ENCODE measurements around the gene LTBP1. TPM values are rescaled to one million over a fixed set of nuclear protein-coding genes. Genes with fewer than 3 reads are reported as not detected.

LTBP1 gene
- total RNA-seq, 5 donors from 2014 or later (not counting 1 experiment from before 2014, with no cell fraction given): 0.16 to 0.76 (median 0.43) TPM

DNA sequence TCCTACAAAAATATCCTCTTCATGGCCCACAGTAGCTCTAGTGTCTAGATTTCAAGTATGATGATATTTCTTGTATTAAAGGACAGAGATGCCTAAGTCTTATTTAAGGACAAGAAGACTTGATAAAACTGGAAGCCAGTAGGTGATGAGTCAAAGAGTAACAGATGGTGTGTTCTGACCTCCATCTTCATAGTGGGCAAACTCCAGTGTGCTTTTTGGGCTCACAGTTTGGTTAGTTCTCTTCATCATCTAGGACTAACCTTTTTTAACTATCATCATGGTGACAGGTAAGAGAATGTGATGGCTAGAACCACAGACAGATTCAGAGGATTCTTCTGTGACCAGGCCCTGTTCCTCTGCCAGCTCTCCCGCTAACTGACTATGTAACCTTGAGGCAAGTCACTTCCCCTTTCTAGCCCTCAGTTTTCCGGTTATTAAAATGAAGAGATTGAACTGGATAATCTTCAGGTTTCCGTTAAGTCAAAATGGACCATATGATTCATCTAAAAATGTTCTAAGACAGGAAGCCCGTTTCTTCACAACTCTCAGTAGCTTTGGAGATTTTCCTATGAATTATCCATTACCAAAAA lies 389.4 kb downstream of the LTBP1 start:
- ChIA-PET CTCF (no interaction called here), POLR2A (no interaction called here)
- Mint-ChIP-seq H3K4me3 (no peak overlapping the region), H3K27ac (no peak overlapping the region), H3K4me1 (no peaks in the 10 kb centered on the region), H3K27me3 (peaks cover 0 to 10% of the 10 kb centered on the region in 2 donors), H3K36me3 (no peaks in the 10 kb centered on the region), H3K9me3 (no peaks in the 10 kb centered on the region)
- Histone ChIP-seq H3K9me3 (no peaks in the 10 kb centered on the region), H3K4me3 (ENCODE audit: control insufficient read depth in 1 of 2, extremely low read depth in 1 of 2, low read length in 1 of 2) (no peak overlapping the region), H3K36me3 (ENCODE audit: control insufficient read depth in 2 of 2, extremely low read depth in 1 of 2, insufficient read depth in 1 of 2, low read length in 1 of 2) (no peaks in the 10 kb centered on the region), H3K27me3 (replicated peaks in 1 of 2; ENCODE audit: control insufficient read depth in 2 of 2, extremely low read depth in 1 of 2, insufficient read depth in 2 of 2, low read length in 1 of 2) (no peaks in the 10 kb centered on the region), H3K4me1 (ENCODE audit: control insufficient read depth in 1 of 2, extremely low read depth in 1 of 2, insufficient read depth in 2 of 2, low read length in 2 of 2) (no peaks in the 10 kb centered on the region), H3K27ac (ENCODE audit: low read length) (no peak overlapping the region)
- no CpG with 5 or more reads among the region's 4 CpGs for WGBS (ENCODE audit: insufficient coverage)
- DNase-seq (no peak), ATAC-seq (replicated peaks in 1 of 4) (no peak)

DNA sequence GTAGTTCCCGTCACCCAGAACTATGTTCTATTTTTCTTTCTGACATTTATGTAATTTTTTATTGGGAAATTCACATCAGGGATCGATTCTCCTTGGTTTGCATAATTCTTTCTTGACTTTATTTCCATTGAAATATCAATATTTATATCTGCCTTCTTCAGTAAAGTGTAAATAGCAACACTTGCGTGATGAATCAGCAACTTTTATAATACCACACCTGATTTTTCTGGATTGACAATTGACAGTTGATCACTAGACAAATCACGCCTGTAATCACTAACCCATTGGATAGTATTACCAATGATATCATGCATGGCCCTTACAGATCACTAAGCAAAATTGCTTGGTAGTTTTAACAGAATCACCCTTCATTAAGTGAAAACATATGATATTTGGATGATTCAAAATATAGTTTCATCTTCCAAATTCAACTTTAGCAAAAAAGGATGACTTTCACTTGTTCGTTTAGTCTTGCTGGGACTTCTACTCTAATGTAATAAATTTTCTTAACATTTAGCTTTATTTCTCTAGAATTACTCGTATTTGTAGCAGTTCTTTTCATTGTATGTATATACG lies 390.7 kb downstream of the LTBP1 start:
- H3K9me3 ChIP-seq: no peaks in the 10 kb centered on the region
- no peaks in the 10 kb centered on the region for H3K36me3 Mint-ChIP-seq
- no peaks in the 10 kb centered on the region for H3K4me1 Mint-ChIP-seq
- no peak for DNase-seq
- no peaks in the 10 kb centered on the region for H3K27me3 ChIP-seq (replicated peaks in 1 of 2; ENCODE audit: control insufficient read depth in 2 of 2, extremely low read depth in 1 of 2, insufficient read depth in 2 of 2, low read length in 1 of 2)
- POLR2A ChIA-PET: no interaction called here
- no peak overlapping the region for H3K4me3 Mint-ChIP-seq
- H3K4me1 ChIP-seq (ENCODE audit: control insufficient read depth in 1 of 2, extremely low read depth in 1 of 2, insufficient read depth in 2 of 2, low read length in 2 of 2): no peaks in the 10 kb centered on the region
- no peak overlapping the region for H3K27ac ChIP-seq (ENCODE audit: low read length)
- CTCF ChIA-PET: no interaction called here
- H3K36me3 ChIP-seq (ENCODE audit: control insufficient read depth in 2 of 2, extremely low read depth in 1 of 2, insufficient read depth in 1 of 2, low read length in 1 of 2): no peaks in the 10 kb centered on the region
- H3K9me3 Mint-ChIP-seq: no peaks in the 10 kb centered on the region
- peaks cover 0 to 10% of the 10 kb centered on the region in 2 donors for H3K27me3 Mint-ChIP-seq
- 67% methylated on average over 1 of the region's 7 CpGs for WGBS (ENCODE audit: insufficient coverage)
- no peak overlapping the region for H3K4me3 ChIP-seq (ENCODE audit: control insufficient read depth in 1 of 2, extremely low read depth in 1 of 2, low read length in 1 of 2)
- no peak overlapping the region for H3K27ac Mint-ChIP-seq
- ATAC-seq (replicated peaks in 1 of 4): no peak

DNA sequence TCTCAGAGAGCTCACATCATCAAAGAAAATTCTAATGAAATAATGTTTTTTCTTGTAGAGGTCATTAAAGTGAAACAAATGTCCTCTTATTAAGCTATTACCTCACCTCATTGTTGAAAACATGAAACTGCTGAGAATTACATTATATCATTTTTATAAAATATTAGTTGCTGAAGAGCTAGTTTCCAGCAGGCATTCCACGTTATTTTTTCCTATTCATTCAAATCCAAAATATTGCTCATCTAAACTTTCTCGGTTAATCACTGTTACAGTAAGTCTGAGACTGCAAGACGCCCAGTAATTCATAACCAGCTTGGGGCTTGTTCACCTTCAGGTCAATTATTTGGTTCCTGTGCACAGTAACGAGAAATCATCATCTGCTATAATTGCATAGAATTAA lies 391.2 kb downstream of the LTBP1 start:
- no peaks in the 10 kb centered on the region for H3K36me3 Mint-ChIP-seq
- ChIA-PET CTCF (no interaction called here), POLR2A (no interaction called here)
- H3K36me3 ChIP-seq (ENCODE audit: control insufficient read depth in 2 of 2, extremely low read depth in 1 of 2, insufficient read depth in 1 of 2, low read length in 1 of 2): no peaks in the 10 kb centered on the region
- no peak overlapping the region for H3K27ac Mint-ChIP-seq
- peaks cover 0 to 4% (median 0%) of the 10 kb centered on the region in 3 donors for H3K4me1 Mint-ChIP-seq
- DNase-seq (no peak), ATAC-seq (replicated peaks in 1 of 4) (no peak)
- no peak overlapping the region for H3K27ac ChIP-seq (ENCODE audit: low read length)
- no peak overlapping the region for H3K4me3 Mint-ChIP-seq
- no peaks in the 10 kb centered on the region for H3K27me3 ChIP-seq (replicated peaks in 1 of 2; ENCODE audit: control insufficient read depth in 2 of 2, extremely low read depth in 1 of 2, insufficient read depth in 2 of 2, low read length in 1 of 2)
- no peaks in the 10 kb centered on the region for H3K9me3 Mint-ChIP-seq
- no peaks in the 10 kb centered on the region for H3K9me3 ChIP-seq
- no peaks in the 10 kb centered on the region for H3K4me1 ChIP-seq (ENCODE audit: control insufficient read depth in 1 of 2, extremely low read depth in 1 of 2, insufficient read depth in 2 of 2, low read length in 2 of 2)
- H3K4me3 ChIP-seq (ENCODE audit: control insufficient read depth in 1 of 2, extremely low read depth in 1 of 2, low read length in 1 of 2): no peak overlapping the region
- WGBS (ENCODE audit: insufficient coverage): 100% methylated on average over 2 of the region's 4 CpGs
- peaks cover 0 to 7% of the 10 kb centered on the region in 2 donors for H3K27me3 Mint-ChIP-seq

DNA sequence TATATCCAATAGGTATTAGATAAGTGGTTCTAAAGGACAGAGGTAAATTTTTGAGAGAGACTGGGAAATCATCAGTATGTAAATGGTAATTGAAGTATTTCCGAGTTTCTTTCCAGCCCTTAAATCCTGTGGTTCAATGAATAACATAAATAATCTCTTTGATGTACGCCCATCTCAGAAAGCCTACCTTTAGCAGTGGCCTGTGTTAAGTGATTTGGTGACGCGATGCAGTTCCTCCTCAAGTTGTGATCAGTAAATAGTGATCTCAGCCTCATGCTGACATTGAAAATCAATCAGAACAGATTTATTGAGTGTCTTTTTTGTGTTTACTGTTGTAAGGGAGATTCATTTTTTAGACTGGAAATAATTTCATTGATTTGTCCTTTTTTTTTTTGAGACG lies 392.5 kb downstream of the LTBP1 start:
- Mint-ChIP-seq H3K4me3 (no peak overlapping the region), H3K27ac (no peak overlapping the region), H3K36me3 (no peaks in the 10 kb centered on the region), H3K4me1 (peaks cover 2 to 9% (median 4%) of the 10 kb centered on the region in 3 donors), H3K27me3 (peaks cover 0 to 2% of the 10 kb centered on the region in 2 donors), H3K9me3 (no peaks in the 10 kb centered on the region)
- Histone ChIP-seq H3K27me3 (replicated peaks in 1 of 2; ENCODE audit: control insufficient read depth in 2 of 2, extremely low read depth in 1 of 2, insufficient read depth in 2 of 2, low read length in 1 of 2) (no peaks in the 10 kb centered on the region), H3K4me1 (ENCODE audit: control insufficient read depth in 1 of 2, extremely low read depth in 1 of 2, insufficient read depth in 2 of 2, low read length in 2 of 2) (peaks cover under 1 to 9% of the 10 kb centered on the region in 2 experiments), H3K27ac (ENCODE audit: low read length) (no peak overlapping the region), H3K9me3 (no peaks in the 10 kb centered on the region), H3K36me3 (ENCODE audit: control insufficient read depth in 2 of 2, extremely low read depth in 1 of 2, insufficient read depth in 1 of 2, low read length in 1 of 2) (no peaks in the 10 kb centered on the region), H3K4me3 (ENCODE audit: control insufficient read depth in 1 of 2, extremely low read depth in 1 of 2, low read length in 1 of 2) (no peak overlapping the region)
- ATAC-seq (replicated peaks in 1 of 4) (no peak), DNase-seq (no peak)
- POLR2A ChIA-PET: no interaction called here
- WGBS (ENCODE audit: insufficient coverage): 100% methylated on average over 2 of the region's 5 CpGs
- CTCF ChIA-PET: no interaction called here

DNA sequence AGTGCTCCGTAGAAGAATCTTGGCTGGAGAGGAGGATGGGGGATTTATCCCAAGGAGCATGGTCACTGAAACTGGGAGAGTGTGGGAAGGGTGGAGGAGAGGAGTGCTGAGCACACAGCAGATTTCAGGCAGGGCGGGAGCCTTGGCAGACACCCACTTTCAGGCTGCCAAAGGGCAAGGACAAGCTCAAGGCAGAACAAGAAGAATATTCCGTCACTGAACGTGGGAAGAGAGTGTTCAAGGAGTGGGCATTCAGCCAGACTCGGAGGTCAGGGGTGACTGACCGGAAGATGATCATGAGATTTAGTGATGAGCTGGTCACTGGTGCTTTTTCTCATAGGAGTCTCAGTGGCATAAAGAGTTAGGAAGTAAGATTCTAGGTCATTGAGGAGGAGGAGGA lies 393.5 kb downstream of the LTBP1 start:
- no peak overlapping the region for H3K27ac ChIP-seq (ENCODE audit: low read length)

DNA sequence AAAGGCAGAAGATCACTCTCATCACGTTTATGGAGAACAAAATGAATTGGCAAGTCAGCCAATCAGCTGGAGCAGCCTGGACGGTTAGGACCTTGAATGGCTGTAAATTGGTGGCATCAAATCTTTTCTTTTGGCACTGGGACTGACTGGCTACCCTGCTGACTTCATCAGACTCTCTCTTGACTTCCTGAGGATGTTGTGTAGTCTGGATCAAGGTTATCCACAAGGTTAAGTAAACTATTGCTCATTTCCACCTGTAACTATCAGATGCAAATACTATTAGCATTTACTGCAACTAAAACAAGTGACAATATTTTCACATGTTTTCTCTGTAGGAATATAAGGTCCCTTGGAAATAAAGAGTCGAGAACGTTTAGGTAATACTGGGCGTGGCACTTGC lies 395.4 kb downstream of the LTBP1 start:
- Mint-ChIP-seq H3K4me3 (no peak overlapping the region), H3K4me1 (peaks cover 11 to 14% (median 12%) of the 10 kb centered on the region in 3 donors), H3K9me3 (no peaks in the 10 kb centered on the region), H3K27ac (no peak overlapping the region), H3K27me3 (peaks cover 0 to 1% of the 10 kb centered on the region in 2 donors), H3K36me3 (no peaks in the 10 kb centered on the region)
- Histone ChIP-seq H3K9me3 (no peaks in the 10 kb centered on the region), H3K27ac (ENCODE audit: low read length) (no peak overlapping the region), H3K27me3 (replicated peaks in 1 of 2; ENCODE audit: control insufficient read depth in 2 of 2, extremely low read depth in 1 of 2, insufficient read depth in 2 of 2, low read length in 1 of 2) (no peaks in the 10 kb centered on the region), H3K4me1 (ENCODE audit: control insufficient read depth in 1 of 2, extremely low read depth in 1 of 2, insufficient read depth in 2 of 2, low read length in 2 of 2) (peaks cover 4 to 10% of the 10 kb centered on the region in 2 experiments), H3K4me3 (ENCODE audit: control insufficient read depth in 1 of 2, extremely low read depth in 1 of 2, low read length in 1 of 2) (no peak overlapping the region), H3K36me3 (ENCODE audit: control insufficient read depth in 2 of 2, extremely low read depth in 1 of 2, insufficient read depth in 1 of 2, low read length in 1 of 2) (no peaks in the 10 kb centered on the region)
- no CpG with 5 or more reads among the region's 5 CpGs for WGBS (ENCODE audit: insufficient coverage)
- DNase-seq: no peak
- ChIA-PET POLR2A (no interaction called here), CTCF (no interaction called here)
- ATAC-seq (replicated peaks in 1 of 4): no peak

More for the DNA sequence above, 393.5 kb downstream of the LTBP1 start:
- no peaks in the 10 kb centered on the region for H3K9me3 Mint-ChIP-seq
- Histone ChIP-seq H3K4me3 (ENCODE audit: control insufficient read depth in 1 of 2, extremely low read depth in 1 of 2, low read length in 1 of 2) (no peak overlapping the region), H3K4me1 (ENCODE audit: control insufficient read depth in 1 of 2, extremely low read depth in 1 of 2, insufficient read depth in 2 of 2, low read length in 2 of 2) (peaks cover 4 to 10% of the 10 kb centered on the region in 2 experiments), H3K36me3 (ENCODE audit: control insufficient read depth in 2 of 2, extremely low read depth in 1 of 2, insufficient read depth in 1 of 2, low read length in 1 of 2) (no peaks in the 10 kb centered on the region), H3K27me3 (replicated peaks in 1 of 2; ENCODE audit: control insufficient read depth in 2 of 2, extremely low read depth in 1 of 2, insufficient read depth in 2 of 2, low read length in 1 of 2) (no peaks in the 10 kb centered on the region), H3K9me3 (no peaks in the 10 kb centered on the region)
- ChIA-PET POLR2A (no interaction called here), CTCF (no interaction called here)
- peaks cover 11 to 14% (median 12%) of the 10 kb centered on the region in 3 donors for H3K4me1 Mint-ChIP-seq
- H3K27me3 Mint-ChIP-seq: peaks cover 0 to 1% of the 10 kb centered on the region in 2 donors
- no peak for DNase-seq
- WGBS (ENCODE audit: insufficient coverage): 94% methylated on average over 4 of the region's 6 CpGs
- no peak overlapping the region for H3K4me3 Mint-ChIP-seq
- ATAC-seq (replicated peaks in 1 of 4): no peak
- H3K27ac Mint-ChIP-seq: no peak overlapping the region
- H3K36me3 Mint-ChIP-seq: no peaks in the 10 kb centered on the region

All from T-cell (primary cell).